ENCODE data around the gene DOCK11. TPM values are rescaled to one million over a fixed set of nuclear protein-coding genes. Genes with fewer than 3 reads are reported as not detected.

Gene DOCK11
- total RNA-seq, 4 donors from 2014 or later = 131 to 240 (median 175) TPM

GRCh38 chrX:118566359-118566758, 70.7 kb downstream of the DOCK11 start:
- TF ChIP-seq, protein P1, sequence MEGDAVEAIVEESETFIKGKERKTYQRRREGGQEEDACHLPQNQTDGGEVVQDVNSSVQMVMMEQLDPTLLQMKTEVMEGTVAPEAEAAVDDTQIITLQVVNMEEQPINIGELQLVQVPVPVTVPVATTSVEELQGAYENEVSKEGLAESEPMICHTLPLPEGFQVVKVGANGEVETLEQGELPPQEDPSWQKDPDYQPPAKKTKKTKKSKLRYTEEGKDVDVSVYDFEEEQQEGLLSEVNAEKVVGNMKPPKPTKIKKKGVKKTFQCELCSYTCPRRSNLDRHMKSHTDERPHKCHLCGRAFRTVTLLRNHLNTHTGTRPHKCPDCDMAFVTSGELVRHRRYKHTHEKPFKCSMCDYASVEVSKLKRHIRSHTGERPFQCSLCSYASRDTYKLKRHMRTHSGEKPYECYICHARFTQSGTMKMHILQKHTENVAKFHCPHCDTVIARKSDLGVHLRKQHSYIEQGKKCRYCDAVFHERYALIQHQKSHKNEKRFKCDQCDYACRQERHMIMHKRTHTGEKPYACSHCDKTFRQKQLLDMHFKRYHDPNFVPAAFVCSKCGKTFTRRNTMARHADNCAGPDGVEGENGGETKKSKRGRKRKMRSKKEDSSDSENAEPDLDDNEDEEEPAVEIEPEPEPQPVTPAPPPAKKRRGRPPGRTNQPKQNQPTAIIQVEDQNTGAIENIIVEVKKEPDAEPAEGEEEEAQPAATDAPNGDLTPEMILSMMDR (IDR thresholded peaks at IDR 0.05; ENCODE audit: low read depth) = no peak

DNA sequence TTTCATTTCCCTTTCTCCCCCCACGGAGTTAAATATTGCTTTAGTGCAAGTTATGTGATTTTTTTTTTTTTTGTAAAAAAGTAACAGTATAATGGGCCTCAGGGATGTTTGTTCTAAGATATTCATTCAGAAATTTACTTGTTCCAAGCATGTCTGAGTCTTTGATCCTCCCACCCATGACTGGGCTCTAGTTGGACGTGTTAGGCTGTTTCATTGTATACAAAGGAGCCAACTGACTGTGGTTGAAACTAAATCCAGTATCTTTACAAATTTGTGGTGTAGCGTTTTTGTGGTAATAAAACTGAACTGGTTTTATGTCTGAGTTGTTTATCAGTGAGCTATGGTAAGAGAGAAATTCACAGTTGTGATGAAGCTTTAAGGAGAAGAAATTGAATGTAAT, 74.1 kb downstream of the DOCK11 start:
- TF ChIP-seq, protein P1 (IDR thresholded peaks at IDR 0.05; ENCODE audit: low read depth) = no peak

GRCh38 chrX:118570209-118570608, 74.6 kb downstream of the DOCK11 start:
- TF ChIP-seq, protein P1 (IDR thresholded peaks at IDR 0.05; ENCODE audit: low read depth) = no peak

GRCh38 chrX:118571836-118572235, 76.2 kb downstream of the DOCK11 start:
- TF ChIP-seq, protein P1 (IDR thresholded peaks at IDR 0.05; ENCODE audit: low read depth) = no peak

DNA sequence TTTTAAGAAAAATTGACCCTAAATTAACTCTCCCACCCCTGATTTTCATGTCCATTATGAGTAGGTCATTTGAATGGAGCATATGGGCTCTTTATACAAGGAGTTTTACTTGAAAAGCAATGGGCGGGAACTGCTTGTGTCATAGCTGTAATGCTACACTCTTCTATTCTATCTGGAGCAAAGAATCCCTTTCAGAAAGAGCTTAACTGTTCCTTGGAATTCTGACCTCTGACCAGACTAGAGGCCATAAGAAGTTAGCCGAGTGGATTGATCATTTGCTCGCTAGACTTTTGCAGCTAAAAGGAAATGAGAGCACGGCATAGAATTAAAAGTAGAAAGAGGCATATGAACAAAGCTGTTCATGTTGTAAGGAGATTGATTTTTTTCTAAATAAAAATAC, 79.1 kb downstream of the DOCK11 start:
- TF ChIP-seq, protein P1 (IDR thresholded peaks at IDR 0.05; ENCODE audit: low read depth) = no peak

DNA sequence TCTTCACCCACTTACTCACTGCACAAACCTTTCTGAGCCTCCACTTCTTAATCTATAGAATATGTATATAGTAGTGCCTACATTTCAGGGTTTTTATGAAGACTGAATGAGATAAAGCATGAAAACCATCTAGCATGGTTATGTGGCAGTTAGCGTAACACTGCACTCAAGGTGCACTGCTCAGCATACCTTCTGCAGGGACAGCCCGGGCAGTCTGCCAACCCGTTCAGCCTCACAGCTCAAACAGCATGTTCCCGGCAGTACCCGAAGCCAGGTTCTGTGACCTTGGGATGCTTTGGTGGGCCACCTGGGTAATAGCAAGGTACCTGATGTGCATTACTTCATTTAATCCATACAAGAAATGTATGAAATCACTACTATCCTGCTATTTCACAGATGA, 81.4 kb downstream of the DOCK11 start:
- TF ChIP-seq, protein P1 (IDR thresholded peaks at IDR 0.05; ENCODE audit: low read depth) = no peak

- TF ChIP-seq, protein P1 (IDR thresholded peaks at IDR 0.05; ENCODE audit: low read depth) = no peak
These were observed 83.8 kb downstream of the DOCK11 start for GRCh38 chrX:118579417-118579816.

Data from subcutaneous adipose tissue (tissue), 4 donors.